Measurements from ENCODE around the gene THBS4.

- TF ChIP-seq, protein P1, sequence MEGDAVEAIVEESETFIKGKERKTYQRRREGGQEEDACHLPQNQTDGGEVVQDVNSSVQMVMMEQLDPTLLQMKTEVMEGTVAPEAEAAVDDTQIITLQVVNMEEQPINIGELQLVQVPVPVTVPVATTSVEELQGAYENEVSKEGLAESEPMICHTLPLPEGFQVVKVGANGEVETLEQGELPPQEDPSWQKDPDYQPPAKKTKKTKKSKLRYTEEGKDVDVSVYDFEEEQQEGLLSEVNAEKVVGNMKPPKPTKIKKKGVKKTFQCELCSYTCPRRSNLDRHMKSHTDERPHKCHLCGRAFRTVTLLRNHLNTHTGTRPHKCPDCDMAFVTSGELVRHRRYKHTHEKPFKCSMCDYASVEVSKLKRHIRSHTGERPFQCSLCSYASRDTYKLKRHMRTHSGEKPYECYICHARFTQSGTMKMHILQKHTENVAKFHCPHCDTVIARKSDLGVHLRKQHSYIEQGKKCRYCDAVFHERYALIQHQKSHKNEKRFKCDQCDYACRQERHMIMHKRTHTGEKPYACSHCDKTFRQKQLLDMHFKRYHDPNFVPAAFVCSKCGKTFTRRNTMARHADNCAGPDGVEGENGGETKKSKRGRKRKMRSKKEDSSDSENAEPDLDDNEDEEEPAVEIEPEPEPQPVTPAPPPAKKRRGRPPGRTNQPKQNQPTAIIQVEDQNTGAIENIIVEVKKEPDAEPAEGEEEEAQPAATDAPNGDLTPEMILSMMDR (conservative IDR thresholded peaks at IDR 0.05 in 1 of 2, IDR thresholded peaks at IDR 0.05 in 1 of 2; ENCODE audit: extremely low read depth in 1 of 2, insufficient read depth in 1 of 2, low read depth in 1 of 2, low read length in 2 of 2) = no peak
- no peak for TF ChIP-seq EZH2 (IDR thresholded peaks at IDR 0.05; ENCODE audit: borderline replicate concordance, low read length)
These were observed 94.0 kb downstream of the THBS4 start for GRCh38 chr5:80129146-80129545.

All from mammary epithelial cell (primary cell).